SKM-1 (cell line): Measurements from ENCODE around the gene TARS1.
A peak's percentile ranks its signal among the peaks of the same experiment; 100 is the strongest.

Experiments
- DNase-seq: peaks from one replicate; lab custom pipeline; 2025; ENCODE audit not compliant: unreplicated experiment; lab: John Stamatoyannopoulos, UW

Gene TARS1

DNA sequence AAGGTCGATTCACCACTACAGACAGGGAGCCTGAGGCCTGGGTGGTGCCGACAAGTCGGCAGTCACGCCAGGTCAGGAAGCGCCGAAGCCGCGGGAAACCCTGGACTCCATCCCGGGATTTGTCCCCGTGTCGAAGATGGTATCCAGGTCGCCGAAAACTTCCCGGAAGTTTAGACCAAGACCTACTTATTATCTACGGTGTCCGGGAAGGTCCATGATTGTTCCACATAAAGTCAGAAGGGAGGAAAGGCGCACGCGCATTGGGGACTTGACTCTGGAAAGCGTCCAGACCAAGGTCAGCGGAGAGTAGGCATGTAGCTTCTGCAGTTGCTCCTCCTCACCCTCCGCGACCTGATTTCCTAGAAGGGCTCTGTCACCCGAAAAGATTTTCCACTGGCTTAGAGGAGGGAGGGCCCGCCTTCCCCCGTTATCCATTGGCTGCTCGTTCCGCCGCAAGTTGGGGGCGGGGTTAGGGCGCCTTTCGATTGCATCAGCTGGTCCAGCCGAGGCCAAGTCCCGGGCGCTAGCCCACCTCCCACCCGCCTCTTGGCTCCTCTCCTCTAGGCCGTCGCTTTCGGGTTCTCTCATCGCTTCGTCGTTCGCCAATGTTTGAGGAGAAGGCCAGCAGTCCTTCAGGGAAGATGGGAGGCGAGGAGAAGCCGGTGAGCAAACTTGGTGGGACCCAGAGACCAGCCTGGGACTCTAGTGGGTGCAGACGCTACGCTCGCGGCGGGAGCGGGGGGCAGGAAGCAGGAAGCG lies at the start of gene TARS1:
TARS1 (plus strand) TSS at position 484 of the 759 bp plus-strand sequence; CDS start at position 606, 122 bp downstream.
- DNase-seq: peak; percentile 97

DNA sequence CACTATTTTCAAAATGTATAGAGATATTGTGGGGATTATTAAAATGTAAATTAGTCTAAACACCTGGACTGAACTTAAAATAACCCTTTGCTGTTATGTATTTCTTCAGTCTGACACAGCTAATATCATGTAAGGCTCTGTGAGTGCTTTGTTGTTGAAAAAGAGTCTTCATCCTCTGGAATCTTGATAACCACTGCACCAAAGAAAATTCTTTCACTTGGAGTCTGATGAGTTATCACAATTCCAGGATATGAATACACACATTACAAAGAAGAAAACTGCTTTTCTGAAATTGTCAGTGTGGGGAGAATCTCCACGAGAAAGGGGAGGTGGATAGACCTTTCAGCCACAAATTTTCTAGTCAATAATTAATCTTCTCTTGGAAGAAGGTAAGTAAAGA lies 42.3 kb upstream of the TARS1 start:
- no peak for DNase-seq

DNA sequence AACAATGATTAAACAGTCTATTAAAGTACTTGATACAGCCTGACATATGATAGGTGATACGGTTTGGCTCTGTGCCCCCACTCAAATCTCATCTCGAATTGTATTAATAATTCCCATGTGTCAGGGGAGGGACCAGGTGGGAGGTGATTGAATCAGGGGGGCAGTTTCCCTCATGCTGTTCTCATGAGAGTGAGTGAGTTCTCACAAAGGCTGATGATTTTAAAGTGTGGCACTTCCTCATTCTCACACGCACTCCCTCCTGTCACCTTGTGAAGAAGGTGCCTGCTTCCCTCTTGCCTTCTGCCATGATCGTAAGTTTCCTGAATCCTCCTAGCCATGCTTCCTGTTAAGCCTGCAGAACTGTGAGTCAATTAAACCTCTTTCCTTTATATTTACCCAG lies 40.1 kb upstream of the TARS1 start:
- no peak for DNase-seq

DNA sequence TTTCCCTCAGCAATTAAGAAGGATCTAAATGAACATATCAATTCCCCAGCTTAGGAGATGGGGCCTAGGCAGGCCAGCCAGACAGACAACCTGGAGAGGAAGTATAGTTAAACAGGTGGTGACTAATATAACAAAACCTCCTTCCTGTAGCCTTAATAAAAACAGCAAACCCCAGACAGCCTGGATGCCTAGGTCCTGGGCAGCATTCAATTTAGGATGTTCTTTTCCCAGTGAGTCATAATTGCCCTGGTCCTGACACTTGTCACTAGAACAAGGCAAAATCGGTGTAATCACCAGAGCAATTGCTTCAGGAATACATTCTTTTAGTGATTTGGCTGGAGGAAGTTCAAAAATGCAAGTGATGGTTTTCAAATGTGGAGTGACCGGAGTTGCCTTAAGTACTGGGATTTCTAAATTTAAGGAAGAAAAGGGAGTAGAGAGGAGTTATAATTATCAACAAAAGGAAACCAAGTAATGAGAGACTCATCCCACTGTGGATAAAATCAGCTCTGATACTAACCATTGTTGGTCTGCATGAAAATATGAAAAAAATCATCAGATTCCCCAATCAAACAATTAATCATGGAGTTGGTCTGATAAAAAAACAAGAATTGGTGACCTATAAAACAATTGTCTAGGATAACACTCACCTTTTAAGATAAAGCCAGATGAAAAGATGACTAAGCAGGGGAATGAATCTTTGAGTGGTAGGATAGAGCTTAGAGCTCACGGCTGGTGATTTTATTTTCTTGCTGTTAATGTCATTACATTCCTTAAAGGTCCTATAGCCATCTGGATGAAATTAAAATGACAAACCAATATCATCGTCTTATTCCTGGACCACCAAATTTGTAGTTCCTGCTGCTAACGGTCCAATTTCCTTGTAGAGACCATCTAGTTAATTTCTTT lies 39.0 kb upstream of the TARS1 start:
- DNase-seq: no peak

DNA sequence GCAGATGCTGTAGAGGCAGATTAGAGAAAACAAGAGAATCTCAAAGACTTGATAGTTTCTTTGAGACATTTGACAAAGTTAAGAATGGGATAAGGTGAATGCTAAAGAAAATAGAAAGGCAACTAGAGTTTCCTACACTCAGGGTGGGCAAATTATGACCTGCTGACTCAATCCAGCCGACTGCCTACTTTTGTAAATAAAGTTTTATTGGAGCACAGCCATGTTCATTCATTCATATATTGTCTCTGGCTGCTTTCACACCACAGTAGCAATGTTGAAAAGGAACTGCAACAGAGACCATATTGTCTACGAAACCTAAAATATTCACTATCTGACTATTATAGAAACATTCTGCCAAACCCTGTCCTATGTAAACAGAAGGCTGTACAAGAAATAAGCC lies 37.6 kb upstream of the TARS1 start:
- DNase-seq: no peak

DNA sequence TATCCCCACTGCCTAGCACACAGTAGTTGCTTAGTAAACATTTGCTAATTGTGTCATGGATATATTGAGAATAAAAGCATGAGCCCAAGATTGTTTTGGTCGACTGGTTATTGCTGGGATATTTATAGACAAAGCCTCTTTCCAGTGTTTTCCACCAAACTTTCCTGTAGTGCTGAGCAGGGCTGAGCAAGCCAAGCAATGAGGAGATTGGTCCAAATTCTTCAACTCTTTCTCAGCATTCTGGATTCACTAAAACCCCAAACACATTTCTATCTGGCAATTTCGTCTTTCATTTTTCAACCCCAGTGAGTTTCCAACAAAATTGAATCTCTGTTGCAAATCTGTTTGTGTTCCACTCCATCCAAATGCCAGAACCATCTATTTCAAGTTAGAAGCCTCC lies 31.9 kb upstream of the TARS1 start:
- DNase-seq: no peak

DNA sequence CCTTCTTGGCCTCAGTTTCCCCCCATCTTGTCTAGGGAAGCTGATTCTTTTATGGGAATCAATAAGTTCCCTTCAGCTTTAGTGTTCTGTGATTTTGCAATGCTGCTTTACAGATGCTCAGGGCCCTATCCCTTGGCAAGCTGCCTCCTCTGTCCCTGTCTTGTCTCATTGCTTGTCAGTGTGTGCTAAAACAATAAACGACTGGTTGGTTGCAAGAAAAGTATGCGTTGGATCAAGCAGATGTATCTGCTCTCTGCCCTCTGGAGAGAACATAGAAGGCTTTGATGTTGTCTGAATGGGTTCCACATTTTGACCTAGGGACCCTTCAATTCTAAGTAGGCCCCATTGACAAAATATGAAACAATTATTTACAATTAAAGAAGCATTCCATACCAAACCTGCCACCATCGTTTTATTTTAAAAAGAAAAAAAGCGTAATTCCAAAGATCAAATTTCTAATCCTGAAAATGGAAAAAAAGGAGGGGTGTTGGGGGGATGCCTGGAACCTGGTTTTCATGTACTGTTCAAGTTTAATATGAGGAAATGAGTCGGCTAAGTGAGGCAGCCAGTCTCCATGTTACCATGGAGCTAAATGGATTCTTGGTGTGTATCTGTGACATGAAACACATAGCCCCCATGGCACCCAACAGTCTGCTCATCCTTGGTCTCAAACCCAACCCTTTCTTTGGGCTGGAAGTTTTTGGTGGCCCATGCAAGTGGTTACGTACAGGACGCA lies 31.2 kb upstream of the TARS1 start:
- no peak for DNase-seq

DNA sequence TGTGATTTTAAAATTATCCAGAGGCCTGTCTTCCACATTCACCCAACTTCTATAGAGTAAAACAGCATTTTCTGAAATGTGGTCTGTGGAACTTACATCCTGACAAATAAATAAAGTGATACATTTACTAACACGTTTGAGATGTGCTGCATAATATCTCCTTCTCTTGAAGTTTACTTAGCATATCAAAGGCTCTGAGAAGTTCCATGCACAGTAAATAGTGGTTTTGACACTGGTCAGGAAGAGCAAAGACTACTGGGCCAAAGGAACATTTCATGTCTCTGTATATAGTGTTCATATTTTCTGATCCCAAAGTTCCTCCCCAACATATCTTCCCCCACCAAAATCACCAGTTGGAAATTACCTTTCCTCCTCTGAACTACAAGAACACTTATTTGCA lies 30.5 kb upstream of the TARS1 start:
- no peak for DNase-seq

DNA sequence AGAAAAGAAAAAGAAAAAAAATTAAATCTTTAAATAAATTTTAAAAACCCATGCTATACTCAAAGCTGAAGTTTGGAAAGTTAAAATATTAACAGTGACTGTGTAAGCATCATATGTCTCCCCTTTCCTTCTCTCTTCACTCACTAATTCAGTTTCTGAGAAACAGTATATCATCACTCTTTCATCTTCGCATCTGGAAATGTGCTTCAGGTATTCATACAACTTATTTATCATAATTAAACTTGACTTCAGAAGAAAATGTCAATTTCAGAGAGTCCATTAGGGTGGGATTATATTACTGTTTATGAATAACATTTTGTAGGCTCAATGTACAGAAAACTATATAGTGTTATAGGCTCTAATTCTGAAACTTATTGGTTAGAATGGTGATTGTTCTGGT lies 29.3 kb upstream of the TARS1 start:
- no peak for DNase-seq

DNA sequence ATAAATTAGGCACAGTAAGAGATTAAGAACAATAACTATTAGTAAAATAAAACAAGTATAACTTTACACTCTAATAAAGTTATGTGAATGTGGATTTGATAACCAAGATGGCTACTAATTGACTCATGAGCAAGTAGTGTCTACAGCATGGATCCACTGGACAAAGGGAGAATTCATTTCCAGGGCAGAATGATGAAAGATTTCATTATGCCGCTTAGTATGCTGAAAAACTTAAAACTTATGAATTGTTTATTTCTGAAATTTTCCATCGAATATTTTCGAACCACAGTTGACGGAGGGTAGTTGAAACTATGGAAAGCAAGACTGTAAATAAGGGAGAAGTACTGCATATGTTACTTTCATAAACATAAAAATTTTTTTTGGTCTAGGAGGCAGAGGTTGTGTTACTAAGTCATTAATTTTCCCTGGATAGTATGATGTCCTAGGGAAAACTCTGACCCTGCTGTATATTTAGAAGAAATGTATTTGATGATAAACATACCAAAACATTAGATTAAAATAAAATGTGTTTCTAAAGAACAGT lies 24.9 kb upstream of the TARS1 start:
- DNase-seq: no peak

DNA sequence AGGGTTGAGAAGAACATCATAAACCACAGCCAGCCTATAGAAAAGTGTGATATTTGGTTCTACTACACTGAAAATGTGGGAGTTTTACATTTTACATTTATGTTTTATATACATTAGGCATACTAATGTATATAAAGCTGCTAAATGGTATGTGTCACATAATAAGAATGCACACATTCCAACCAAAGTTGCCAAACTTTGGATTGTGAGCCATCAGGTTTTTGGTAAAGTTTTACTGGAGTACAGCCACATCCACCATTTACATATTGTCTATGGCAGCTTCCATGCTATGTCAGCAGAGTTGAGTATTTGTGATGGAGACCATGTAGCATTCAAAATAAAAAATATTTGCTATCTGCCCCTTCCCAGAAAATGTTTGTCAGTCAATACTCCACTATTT lies 23.1 kb upstream of the TARS1 start:
- DNase-seq: no peak

DNA sequence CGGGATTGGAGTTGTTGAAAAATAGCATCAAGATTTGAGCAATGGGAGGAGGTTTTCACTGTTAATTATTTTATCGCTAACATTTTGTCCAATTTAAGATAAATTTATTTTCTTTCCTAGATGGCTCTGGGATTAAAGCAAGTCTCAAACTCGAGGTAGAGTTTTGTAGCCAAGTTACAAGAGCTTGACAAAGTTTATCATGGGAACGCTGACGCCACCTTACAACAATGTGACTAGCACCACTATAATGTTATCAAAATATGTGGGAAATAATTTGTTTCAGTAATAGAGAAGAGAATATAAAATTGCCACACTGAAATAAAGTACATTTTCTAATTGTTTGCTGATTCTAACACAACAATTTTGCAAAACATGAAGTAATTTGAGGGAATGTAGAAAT lies 19.8 kb upstream of the TARS1 start:
- DNase-seq: no peak

DNA sequence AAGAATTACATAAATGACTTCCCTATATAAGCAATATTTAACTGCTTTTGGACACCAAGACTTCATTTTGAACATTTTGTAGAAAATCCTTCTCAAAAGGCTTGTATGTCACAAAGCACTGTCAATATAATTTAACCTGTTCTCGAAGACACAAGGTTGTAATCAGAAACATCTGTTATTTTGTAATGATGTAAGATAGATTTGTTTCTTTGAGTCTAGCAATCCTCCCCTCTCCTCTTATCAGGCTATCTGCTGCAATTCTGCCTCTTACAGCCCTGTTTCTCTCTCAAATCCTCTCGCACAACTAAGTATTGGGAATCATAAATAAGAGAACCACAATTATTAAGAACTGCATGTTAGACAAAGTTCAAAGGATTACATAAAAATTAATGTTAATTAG lies 18.6 kb upstream of the TARS1 start:
- no peak for DNase-seq

DNA sequence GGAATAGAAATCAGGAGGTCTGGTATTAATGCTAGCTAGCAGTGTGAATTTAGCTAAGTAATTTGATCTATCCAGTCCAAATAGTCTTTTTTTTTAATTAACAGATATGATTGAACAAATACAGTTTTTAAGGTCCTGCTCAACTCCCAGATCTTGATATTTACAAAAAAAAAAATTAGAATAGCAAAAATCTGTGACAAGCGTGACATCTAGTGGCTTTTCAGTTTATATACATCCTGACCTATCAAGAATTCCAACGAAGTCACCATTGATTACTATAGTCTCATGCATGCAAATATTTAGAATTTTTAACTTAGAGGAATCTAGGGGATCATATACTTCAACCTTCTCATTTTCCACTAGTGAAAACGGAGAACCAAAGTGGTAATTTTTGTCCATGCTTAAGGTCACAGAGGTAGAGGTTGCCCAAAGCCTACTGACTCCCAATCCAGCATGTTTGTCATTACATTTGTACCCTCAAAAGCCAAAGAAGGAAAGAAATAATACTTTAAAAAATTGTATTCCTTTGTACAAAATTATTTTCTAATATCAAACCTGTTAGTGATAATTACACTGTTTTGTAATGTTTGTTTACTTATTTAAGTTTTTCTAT lies 17.6 kb upstream of the TARS1 start:
- DNase-seq: no peak

DNA sequence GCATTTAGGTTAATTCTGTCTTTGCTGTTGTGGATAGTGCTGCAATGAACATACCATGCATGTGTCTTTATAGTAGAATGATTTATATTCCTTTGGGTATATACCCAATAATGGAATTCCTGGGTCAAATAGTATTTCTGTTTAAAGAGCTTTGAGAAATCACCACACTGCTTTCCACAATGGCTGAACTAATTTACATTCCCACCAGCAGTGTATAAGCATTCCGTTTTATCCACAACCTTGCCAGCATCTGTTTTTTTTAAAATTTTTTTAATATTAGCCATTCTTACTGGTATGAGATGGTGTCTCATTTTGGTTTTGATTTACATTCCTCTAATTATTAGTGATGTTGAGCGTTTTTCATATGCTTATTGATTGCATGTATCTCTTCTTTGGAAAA lies 15.5 kb upstream of the TARS1 start:
- DNase-seq: no peak

DNA sequence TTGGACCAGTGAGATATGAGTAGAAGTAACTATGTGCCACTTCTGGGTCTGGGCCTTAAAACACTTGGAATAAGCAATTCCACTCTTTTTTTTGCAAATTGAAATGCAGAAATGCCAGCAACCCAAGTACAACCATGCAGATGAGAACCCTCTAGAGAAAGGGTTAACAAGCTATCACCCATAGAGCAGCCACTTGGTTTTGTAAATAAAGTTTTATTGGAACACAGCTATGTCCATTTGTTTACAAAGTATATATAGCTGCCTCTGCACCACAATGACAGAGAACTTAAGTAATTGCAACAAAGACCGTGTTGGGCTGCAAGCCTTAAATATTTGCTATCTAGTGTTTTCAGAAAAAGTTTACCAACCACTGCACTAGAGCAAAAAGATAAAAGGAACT lies 9.8 kb upstream of the TARS1 start:
- no peak for DNase-seq

DNA sequence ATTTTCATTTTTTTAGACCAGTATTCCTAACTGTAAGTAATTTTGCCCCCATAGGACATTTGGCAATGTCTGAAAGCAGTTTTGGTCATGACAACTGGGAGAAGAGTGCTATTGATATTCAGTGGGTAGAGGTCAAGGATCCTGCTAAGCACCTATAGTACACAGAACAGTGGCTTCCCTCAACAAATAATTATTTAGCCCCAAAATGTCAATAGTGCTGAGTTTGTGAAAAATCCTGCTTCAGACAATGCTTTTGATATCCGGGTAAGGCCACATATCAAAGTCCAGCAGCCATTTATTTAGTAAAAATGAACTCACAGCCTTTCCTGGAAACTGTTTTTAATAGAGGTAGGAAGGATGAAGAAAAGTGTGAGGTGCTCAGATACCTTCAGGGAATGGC lies 8.1 kb upstream of the TARS1 start:
- no peak for DNase-seq

DNA sequence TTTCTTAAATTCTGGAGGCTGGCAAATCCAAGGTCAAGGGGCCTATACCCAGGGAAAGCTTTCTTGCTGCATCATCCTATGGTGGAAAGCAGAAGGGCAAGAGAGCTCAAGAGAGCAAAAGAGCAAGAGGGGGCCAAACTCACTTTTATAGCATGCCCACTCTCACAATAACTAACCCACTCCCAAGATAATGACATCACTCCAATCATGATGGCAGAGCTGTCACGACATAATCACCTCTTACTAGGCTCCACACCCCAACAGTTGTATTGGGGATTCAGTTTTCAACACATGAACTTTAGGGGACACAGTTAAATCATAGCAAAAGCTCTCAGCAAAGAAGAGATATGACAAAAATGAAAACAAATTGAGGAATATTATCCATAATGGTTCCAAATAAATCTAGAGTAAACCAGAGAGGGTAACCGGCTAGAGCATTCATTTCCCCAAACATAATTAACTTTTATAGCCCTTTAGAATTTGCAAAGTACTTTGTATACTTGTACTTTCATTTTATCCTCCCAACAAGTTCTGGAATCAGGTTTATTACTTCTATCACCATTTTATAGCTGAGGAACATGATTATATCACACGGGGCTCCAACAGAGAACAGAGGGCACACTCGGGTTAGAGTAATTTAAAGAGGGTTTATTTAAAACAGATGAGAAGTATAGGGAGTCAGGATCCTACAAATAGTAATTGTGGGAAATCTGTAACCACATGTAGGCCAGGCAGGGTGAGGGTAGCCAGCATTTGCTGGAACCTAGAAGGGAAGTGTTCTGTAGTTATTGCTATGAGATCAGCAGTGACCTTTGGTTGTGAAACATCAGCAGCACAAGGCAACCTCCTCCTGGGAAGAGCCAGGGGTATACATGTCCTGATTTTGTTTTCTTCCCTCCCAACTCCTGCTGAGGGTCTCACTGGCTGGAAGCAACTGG lies 7.2 kb upstream of the TARS1 start:
- no peak for DNase-seq

DNA sequence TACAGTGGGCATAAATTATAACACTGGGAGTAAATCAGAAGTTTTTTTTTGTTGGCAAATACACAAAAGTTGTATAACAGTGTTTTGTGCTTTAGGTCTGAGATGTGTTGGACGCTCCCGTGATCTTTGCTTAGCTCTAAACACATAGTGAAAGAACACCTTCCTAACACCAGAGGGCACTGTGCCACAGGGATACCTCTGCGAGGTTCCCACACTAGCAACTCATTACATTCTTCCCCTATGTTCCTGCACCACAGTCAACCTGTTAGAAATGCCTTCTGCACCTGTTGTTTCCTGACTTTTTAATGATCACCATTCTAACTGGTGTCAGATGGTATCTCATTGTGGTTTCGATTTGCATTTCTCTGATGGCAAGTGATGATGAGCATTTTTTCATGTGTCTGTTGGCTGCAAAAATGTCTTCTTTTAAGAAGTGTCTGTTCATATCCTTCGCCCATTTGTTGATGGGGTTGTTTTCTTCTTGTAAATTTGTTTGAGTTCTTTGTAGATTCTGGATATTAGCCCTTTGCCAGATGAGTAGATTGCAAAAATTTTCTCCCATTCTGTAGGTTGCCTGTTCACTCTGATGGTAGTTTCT lies 4.8 kb upstream of the TARS1 start:
- DNase-seq: peak; percentile 58
